Measurements from ENCODE around the gene MND1.
"Not testable (repeated sequence)": the region's sequence is repeated elsewhere in the genome, so short reads cannot be mapped to it uniquely, and the experiment has no call there.

MND1 gene

GRCh38 chr4:153448003-153448731, 103.7 kb downstream of the MND1 start:
- no peak for DNase-seq

- no peak for DNase-seq
Observed at GRCh38 chr4:153449338-153449737, 104.8 kb downstream of the MND1 start.

- DNase-seq, result no peak
Observed at GRCh38 chr4:153450544-153450917, 106.0 kb downstream of the MND1 start.

- not testable (repeated sequence) for DNase-seq
Observed at GRCh38 chr4:153451145-153451544, 106.7 kb downstream of the MND1 start.

- DNase-seq, result no peak
Observed at GRCh38 chr4:153451911-153452657, 107.6 kb downstream of the MND1 start.

- DNase-seq, result no peak
Observed at GRCh38 chr4:153452658-153453378, 108.3 kb downstream of the MND1 start.

- no peak for DNase-seq
Observed at GRCh38 chr4:153453402-153453801, 108.9 kb downstream of the MND1 start.

GRCh38 chr4:153458969-153459368, 114.5 kb downstream of the MND1 start:
- DNase-seq, result no peak

- DNase-seq, result not testable (repeated sequence)
Observed at GRCh38 chr4:153461549-153461948, 117.1 kb downstream of the MND1 start.

GRCh38 chr4:153464068-153464467, 119.6 kb downstream of the MND1 start:
- DNase-seq, result no peak

Measured in NCI-H187 (cell line).